ENCODE data around the gene BSDC1. TPM values are rescaled to one million over a fixed set of nuclear protein-coding genes. Genes with fewer than 3 reads are reported as not detected.

Gene BSDC1
- total RNA-seq, 1 experiment from 2014 or later: 47.0 TPM

- TF ChIP-seq ELF1 (IDR thresholded peaks at IDR 0.05; ENCODE audit: borderline replicate concordance, low read depth) (no peak), POLR2A (IDR thresholded peaks at IDR 0.05; ENCODE audit: borderline replicate concordance, extremely low read depth, insufficient read depth, insufficient read length) (no peak), SRF (IDR thresholded peaks at IDR 0.05; ENCODE audit: low read depth) (no peak), REST (IDR thresholded peaks at IDR 0.05; ENCODE audit: low read depth) (no peak), SP1 (IDR thresholded peaks at IDR 0.05; ENCODE audit: low read depth) (peak; percentile 63)
These were observed 43.3 kb downstream of the BSDC1 start (continued) for GRCh38 chr1:32350785-32351398.

GRCh38 chr1:32349211-32349708, 45.0 kb downstream of the BSDC1 start:
- BruUV-seq (replicated peaks): no TSS peak

More at GRCh38 chr1:32349211-32349708, 45.0 kb downstream of the BSDC1 start:
- Histone ChIP-seq H3K4me1 (ENCODE audit: control insufficient read depth in 1 of 2, insufficient read depth in 2 of 2, low read length in 2 of 2) (peaks cover 5 to 21% of the 10 kb centered on the region in 2 experiments; a peak in 3 of 4 replicates), H3K79me2 (ENCODE audit: insufficient read depth, low read length) (no peaks in the 10 kb centered on the region), H3K4me2 (ENCODE audit: low read length) (no peak overlapping the region), H3K36me3 (ENCODE audit: control insufficient read depth in 1 of 2, insufficient read depth in 2 of 2, low read length in 2 of 2) (no peaks in the 10 kb centered on the region), H3K9ac (ENCODE audit: low read length) (no peak overlapping the region), H3K9me3 (ENCODE audit: control insufficient read depth in 1 of 2, insufficient read depth in 1 of 2, low read depth in 1 of 2, low read length in 2 of 2) (no peaks in the 10 kb centered on the region), H4K20me1 (ENCODE audit: insufficient read depth) (no peaks in the 10 kb centered on the region), H2AFZ (ENCODE audit: low read depth, low read length, poor library complexity, severe bottlenecking) (no peak overlapping the region), H3K9me2 (ENCODE audit: insufficient read depth) (no peaks in the 10 kb centered on the region), H3K4me3 (replicated peaks in 1 of 2; ENCODE audit: low read depth in 1 of 2, low read length in 2 of 2) (no peak overlapping the region), H3K27ac (ENCODE audit: low read depth, low read length) (no peak overlapping the region), H3K27me3 (ENCODE audit: insufficient read depth, low read length) (no peaks in the 10 kb centered on the region)
- DNase-seq (ENCODE audit: low read depth, low spot score) (no peak), ATAC-seq (no peak)
- RAD21 ChIA-PET (ENCODE audit: low non-redundant PET in 1 of 2, low total read pairs in 2 of 2, uncharacterized antibody in 2 of 2, unreplicated experiment in 2 of 2): no interaction called here
- CTCF ChIA-PET: no interaction called here
- TF ChIP-seq CBX3 (IDR thresholded peaks at IDR 0.05; ENCODE audit: low read depth): no peak
- no peak for TF ChIP-seq CEBPB (IDR thresholded peaks at IDR 0.05; ENCODE audit: low read depth)
- no peak for TF ChIP-seq TCF7L2 (IDR thresholded peaks at IDR 0.05; ENCODE audit: borderline replicate concordance, extremely low read depth, insufficient read depth, insufficient read length)
- TF ChIP-seq RAD21 (IDR thresholded peaks at IDR 0.05; ENCODE audit: low read depth): no peak
- TF ChIP-seq EGR1 (IDR thresholded peaks at IDR 0.05; ENCODE audit: low read depth): no peak
- no peak for TF ChIP-seq SIN3A (IDR thresholded peaks at IDR 0.05; ENCODE audit: low read depth)
- POLR2A ChIA-PET: no interaction called here
- intact Hi-C loops (cut with micrococcal nuclease): no loop called here

Data from HCT116 (cell line).